NCI-H187 treated with DMSO at 0.1 percent for 48 hours (cell line): ENCODE results near the gene DPP9.
"Not testable (repeated sequence)": the region's sequence is repeated elsewhere in the genome, so short reads cannot be mapped to it uniquely, and the experiment has no call there.

Experiments
- DNase-seq: peaks from one replicate; lab custom pipeline; 2025; lab: John Stamatoyannopoulos, UW

The DPP9 gene

GRCh38 chr19:4687396-4687795 is 36.2 kb downstream of the DPP9 start:
- no peak for DNase-seq

- no peak for DNase-seq
Measured at GRCh38 chr19:4686700-4687099, 36.9 kb downstream of the DPP9 start.

GRCh38 chr19:4684312-4685095 is 39.1 kb downstream of the DPP9 start:
- DNase-seq = no peak

- DNase-seq = no peak
Measured at GRCh38 chr19:4682417-4683200, 41.0 kb downstream of the DPP9 start.

- DNase-seq = not testable (repeated sequence)
Measured at GRCh38 chr19:4680021-4680420, 43.6 kb downstream of the DPP9 start.

GRCh38 chr19:4678881-4679790 is 44.5 kb downstream of the DPP9 start:
- no peak for DNase-seq

- peak; percentile 3 for DNase-seq
Measured at GRCh38 chr19:4676955-4677731, 46.5 kb downstream of the DPP9 start.

GRCh38 chr19:4675346-4675745 is 48.3 kb downstream of the DPP9 start:
- DNase-seq = no peak

- DNase-seq = no peak
Measured at GRCh38 chr19:4673726-4674125, 49.9 kb downstream of the DPP9 start.

GRCh38 chr19:4673216-4673615 is 50.4 kb downstream of the DPP9 start:
- no peak for DNase-seq

- DNase-seq = no peak
Measured at GRCh38 chr19:4671185-4671851, 52.3 kb downstream of the DPP9 start.

- peak; percentile 52 for DNase-seq
Measured at GRCh38 chr19:4669723-4670480, 53.7 kb downstream of the DPP9 start, which contains the start of gene MYDGF. MYDGF (minus strand) TSS chr19:4670342; CDS start chr19:4670334, 8 bp downstream.

- DNase-seq = no peak
Measured at GRCh38 chr19:4664642-4665041, 59.0 kb downstream of the DPP9 start.

GRCh38 chr19:4662812-4663211 is 60.8 kb downstream of the DPP9 start:
- DNase-seq = no peak

GRCh38 chr19:4662020-4662695 is 61.5 kb downstream of the DPP9 start:
- DNase-seq = no peak

- DNase-seq = no peak
Measured at GRCh38 chr19:4660993-4661392, 62.6 kb downstream of the DPP9 start.

GRCh38 chr19:4660181-4660791 is 63.4 kb downstream of the DPP9 start:
- DNase-seq = no peak

GRCh38 chr19:4657835-4658234 is 65.8 kb downstream of the DPP9 start:
- no peak for DNase-seq

GRCh38 chr19:4657262-4657661 is 66.4 kb downstream of the DPP9 start:
- DNase-seq = no peak
